ENCODE measurements around the gene MIOX.
A peak's percentile ranks its signal among the peaks of the same experiment; 100 is the strongest.

The MIOX gene

DNA sequence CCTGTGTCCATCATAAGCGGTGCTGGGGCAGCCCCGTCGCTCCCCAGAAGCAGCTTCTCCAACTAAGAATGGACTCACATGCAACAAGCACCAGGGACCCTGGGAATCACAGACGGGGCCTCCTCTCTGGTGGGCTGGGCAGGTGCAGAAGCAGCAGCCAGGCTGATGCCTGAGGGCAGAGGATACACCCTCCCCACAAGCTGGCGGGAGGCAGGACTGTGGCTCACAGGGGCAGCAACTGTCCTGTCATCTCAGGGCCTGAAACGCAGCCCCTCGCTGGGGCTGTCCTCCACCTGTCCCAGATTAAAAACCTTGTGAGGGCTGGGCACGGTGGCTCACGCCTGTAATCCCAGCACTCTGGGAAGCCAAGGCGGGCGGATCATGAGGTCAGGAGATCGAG is 8.7 kb upstream of the MIOX start:
- peaks cover 25% of the 10 kb centered on the region for H3K4me1 ChIP-seq (ENCODE audit: control insufficient read depth, low read length)

DNA sequence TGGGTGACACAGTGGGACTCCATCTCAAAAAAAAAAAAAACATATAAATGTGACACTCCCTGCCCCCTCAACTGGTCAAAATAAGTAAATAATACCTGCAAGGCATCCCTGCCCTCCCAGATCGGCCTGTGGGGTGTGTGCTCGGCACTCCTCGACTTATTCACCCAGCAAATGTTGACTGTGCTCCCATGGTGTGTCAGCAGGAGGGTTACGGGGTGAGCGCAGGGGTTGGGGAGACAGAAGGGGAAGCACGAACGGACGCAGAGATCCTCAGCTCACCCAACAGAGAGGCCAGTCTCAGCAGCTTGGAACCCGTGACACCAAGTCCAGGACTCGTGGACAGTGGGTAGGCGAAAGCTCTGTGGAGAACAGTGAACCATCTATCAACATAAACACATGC is 6.9 kb upstream of the MIOX start:
- H3K79me2 ChIP-seq (ENCODE audit: control insufficient read depth, low read length) = peaks cover under 1% of the 10 kb centered on the region
- TF ChIP-seq EZH2phosphoT487 (IDR thresholded peaks at IDR 0.05; ENCODE audit: borderline replicate concordance, low read length) = no peak
- TF ChIP-seq, protein P1, sequence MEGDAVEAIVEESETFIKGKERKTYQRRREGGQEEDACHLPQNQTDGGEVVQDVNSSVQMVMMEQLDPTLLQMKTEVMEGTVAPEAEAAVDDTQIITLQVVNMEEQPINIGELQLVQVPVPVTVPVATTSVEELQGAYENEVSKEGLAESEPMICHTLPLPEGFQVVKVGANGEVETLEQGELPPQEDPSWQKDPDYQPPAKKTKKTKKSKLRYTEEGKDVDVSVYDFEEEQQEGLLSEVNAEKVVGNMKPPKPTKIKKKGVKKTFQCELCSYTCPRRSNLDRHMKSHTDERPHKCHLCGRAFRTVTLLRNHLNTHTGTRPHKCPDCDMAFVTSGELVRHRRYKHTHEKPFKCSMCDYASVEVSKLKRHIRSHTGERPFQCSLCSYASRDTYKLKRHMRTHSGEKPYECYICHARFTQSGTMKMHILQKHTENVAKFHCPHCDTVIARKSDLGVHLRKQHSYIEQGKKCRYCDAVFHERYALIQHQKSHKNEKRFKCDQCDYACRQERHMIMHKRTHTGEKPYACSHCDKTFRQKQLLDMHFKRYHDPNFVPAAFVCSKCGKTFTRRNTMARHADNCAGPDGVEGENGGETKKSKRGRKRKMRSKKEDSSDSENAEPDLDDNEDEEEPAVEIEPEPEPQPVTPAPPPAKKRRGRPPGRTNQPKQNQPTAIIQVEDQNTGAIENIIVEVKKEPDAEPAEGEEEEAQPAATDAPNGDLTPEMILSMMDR (IDR thresholded peaks at IDR 0.05; ENCODE audit: low read depth, low read length, poor library complexity, severe bottlenecking) = no peak
- H3K4me1 ChIP-seq (ENCODE audit: control insufficient read depth, low read length) = peaks cover 30% of the 10 kb centered on the region
- no peaks in the 10 kb centered on the region for H3K9me2 ChIP-seq (replicated peaks; ENCODE audit: control insufficient read depth, low read length)
- H4K20me1 ChIP-seq (ENCODE audit: control insufficient read depth, insufficient read depth, low read depth, low read length) = no peaks in the 10 kb centered on the region
- no peaks in the 10 kb centered on the region for H3F3A ChIP-seq (ENCODE audit: control insufficient read depth, insufficient read depth)
- no peaks in the 10 kb centered on the region for H3K36me3 ChIP-seq (ENCODE audit: control insufficient read depth, low read length)
- no peaks in the 10 kb centered on the region for H3K9me3 ChIP-seq (ENCODE audit: control insufficient read depth, insufficient read depth, low read length)
- H3K4me2 ChIP-seq (ENCODE audit: low read length) = no peak overlapping the region
- no peak overlapping the region for H3K27ac ChIP-seq (ENCODE audit: low read depth, low read length)
- peaks cover 32% of the 10 kb centered on the region for H3K27me3 ChIP-seq (ENCODE audit: control insufficient read depth, low read length)
- H3K4me3 ChIP-seq (ENCODE audit: low read length) = no peak overlapping the region

More for the DNA sequence above, 8.7 kb upstream of the MIOX start:
- H3K9me2 ChIP-seq (replicated peaks; ENCODE audit: control insufficient read depth, low read length) = no peaks in the 10 kb centered on the region
- no peak overlapping the region for H3K27ac ChIP-seq (ENCODE audit: low read depth, low read length)
- no peak overlapping the region for H3K4me2 ChIP-seq (ENCODE audit: low read length)
- H3K36me3 ChIP-seq (ENCODE audit: control insufficient read depth, low read length) = peaks cover 12% of the 10 kb centered on the region
- TF ChIP-seq EZH2phosphoT487 (IDR thresholded peaks at IDR 0.05; ENCODE audit: borderline replicate concordance, low read length) = no peak
- TF ChIP-seq, protein P1 (IDR thresholded peaks at IDR 0.05; ENCODE audit: low read depth, low read length, poor library complexity, severe bottlenecking) = no peak
- H3F3A ChIP-seq (ENCODE audit: control insufficient read depth, insufficient read depth) = no peaks in the 10 kb centered on the region
- no peak overlapping the region for H3K4me3 ChIP-seq (ENCODE audit: low read length)
- no peaks in the 10 kb centered on the region for H4K20me1 ChIP-seq (ENCODE audit: control insufficient read depth, insufficient read depth, low read depth, low read length)
- H3K9me3 ChIP-seq (ENCODE audit: control insufficient read depth, insufficient read depth, low read length) = no peaks in the 10 kb centered on the region
- peaks cover 31% of the 10 kb centered on the region for H3K27me3 ChIP-seq (ENCODE audit: control insufficient read depth, low read length)
- peaks cover 18% of the 10 kb centered on the region for H3K79me2 ChIP-seq (ENCODE audit: control insufficient read depth, low read length)

DNA sequence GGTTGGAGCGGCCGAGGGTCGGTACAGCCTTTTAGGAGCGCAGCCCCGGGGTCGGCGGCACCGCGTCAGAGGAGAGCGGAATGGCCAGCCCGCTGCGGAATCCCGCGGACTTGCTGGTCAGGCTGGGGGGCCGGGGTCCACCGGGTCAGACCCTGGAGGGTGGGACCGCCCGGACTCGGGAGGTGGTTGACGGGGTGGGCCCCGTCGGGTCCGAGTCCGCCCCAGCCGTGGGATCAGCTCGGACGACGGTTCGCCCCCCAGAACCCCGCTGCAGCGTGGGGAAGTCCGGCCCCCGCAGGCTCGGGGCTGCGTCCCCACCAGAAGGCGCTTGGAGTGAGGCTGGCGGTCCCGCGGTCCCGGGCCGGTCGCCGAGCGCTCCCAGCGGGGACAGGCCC is 5.6 kb upstream of the MIOX start:
- no peaks in the 10 kb centered on the region for H3F3A ChIP-seq (ENCODE audit: control insufficient read depth, insufficient read depth)
- peak overlapping the region; percentile 72 for H3K4me3 ChIP-seq (ENCODE audit: low read length)

More for the DNA sequence above, 5.6 kb upstream of the MIOX start:
- no peaks in the 10 kb centered on the region for H3K9me3 ChIP-seq (ENCODE audit: control insufficient read depth, insufficient read depth, low read length)
- peak overlapping the region; percentile 80 for H3K4me2 ChIP-seq (ENCODE audit: low read length)
- H3K79me2 ChIP-seq (ENCODE audit: control insufficient read depth, low read length) = no peaks in the 10 kb centered on the region
- H3K36me3 ChIP-seq (ENCODE audit: control insufficient read depth, low read length) = no peaks in the 10 kb centered on the region
- H3K27me3 ChIP-seq (ENCODE audit: control insufficient read depth, low read length) = peaks cover 32% of the 10 kb centered on the region
- no peaks in the 10 kb centered on the region for H3K9me2 ChIP-seq (replicated peaks; ENCODE audit: control insufficient read depth, low read length)
- no peaks in the 10 kb centered on the region for H4K20me1 ChIP-seq (ENCODE audit: control insufficient read depth, insufficient read depth, low read depth, low read length)
- H3K27ac ChIP-seq (ENCODE audit: low read depth, low read length) = no peak overlapping the region
- TF ChIP-seq, protein P1 (IDR thresholded peaks at IDR 0.05; ENCODE audit: low read depth, low read length, poor library complexity, severe bottlenecking) = no peak
- TF ChIP-seq EZH2phosphoT487 (IDR thresholded peaks at IDR 0.05; ENCODE audit: borderline replicate concordance, low read length) = no peak
- peaks cover 23% of the 10 kb centered on the region for H3K4me1 ChIP-seq (ENCODE audit: control insufficient read depth, low read length)
